ENCODE data around the gene MCF2. TPM values are rescaled to one million over a fixed set of nuclear protein-coding genes. Genes with fewer than 3 reads are reported as not detected.

The MCF2 gene
- total and polyA plus RNA-seq, 4 donors, result 0.97 to 2.3 (median 1.4) TPM

- intact Hi-C loops (cut with DNase I), result no loop called here
- H3K9me3 ChIP-seq (ENCODE audit: control insufficient read depth, low read length), result no peaks in the 10 kb centered on the region
- no peaks in the 10 kb centered on the region for H3K27me3 ChIP-seq (ENCODE audit: control insufficient read depth in 1 of 2, insufficient read depth in 2 of 2, low read length in 1 of 2)
- H3K36me3 ChIP-seq (ENCODE audit: control insufficient read depth in 1 of 2, insufficient read depth in 2 of 2, low read length in 1 of 2), result no peaks in the 10 kb centered on the region
- ATAC-seq (ENCODE audit: low FRiP score) (no peak), DNase-seq (no peak)
- no peaks in the 10 kb centered on the region for H3K4me1 ChIP-seq (ENCODE audit: control insufficient read depth in 1 of 2, insufficient read depth in 2 of 2, low read length in 2 of 2)
- H3K4me3 ChIP-seq (ENCODE audit: low read length in 2 of 2), result no peak overlapping the region
- WGBS, 2 donors, result 37 to 45% methylated on average over 3 of the region's 3 CpGs
- H3K27ac ChIP-seq (ENCODE audit: low read depth in 1 of 2, low read length in 2 of 2), result no peak overlapping the region
Measured at GRCh38 chrX:139538907-139539790, 168.8 kb downstream of the MCF2 start.

GRCh38 chrX:139533444-139533843 is 174.5 kb downstream of the MCF2 start:
- H3K4me3 ChIP-seq (ENCODE audit: low read length in 2 of 2), result no peak overlapping the region
- no peak for DNase-seq
- no peaks in the 10 kb centered on the region for H3K27me3 ChIP-seq (ENCODE audit: control insufficient read depth in 1 of 2, insufficient read depth in 2 of 2, low read length in 1 of 2)
- WGBS, 2 donors, result 55 to 80% methylated on average over 4 of the region's 4 CpGs
- H3K36me3 ChIP-seq (ENCODE audit: control insufficient read depth in 1 of 2, insufficient read depth in 2 of 2, low read length in 1 of 2), result no peaks in the 10 kb centered on the region
- ATAC-seq (ENCODE audit: low FRiP score), result no peak
- no peaks in the 10 kb centered on the region for H3K9me3 ChIP-seq (ENCODE audit: control insufficient read depth, low read length)
- no peaks in the 10 kb centered on the region for H3K4me1 ChIP-seq (ENCODE audit: control insufficient read depth in 1 of 2, insufficient read depth in 2 of 2, low read length in 2 of 2)
- no peak overlapping the region for H3K27ac ChIP-seq (ENCODE audit: low read depth in 1 of 2, low read length in 2 of 2)
- intact Hi-C loops (cut with DNase I), result no loop called here

GRCh38 chrX:139532834-139533233 is 175.1 kb downstream of the MCF2 start:
- Histone ChIP-seq H3K27ac (ENCODE audit: low read depth in 1 of 2, low read length in 2 of 2) (no peak overlapping the region), H3K27me3 (ENCODE audit: control insufficient read depth in 1 of 2, insufficient read depth in 2 of 2, low read length in 1 of 2) (no peaks in the 10 kb centered on the region), H3K36me3 (ENCODE audit: control insufficient read depth in 1 of 2, insufficient read depth in 2 of 2, low read length in 1 of 2) (no peaks in the 10 kb centered on the region), H3K9me3 (ENCODE audit: control insufficient read depth, low read length) (no peaks in the 10 kb centered on the region), H3K4me1 (ENCODE audit: control insufficient read depth in 1 of 2, insufficient read depth in 2 of 2, low read length in 2 of 2) (no peaks in the 10 kb centered on the region), H3K4me3 (ENCODE audit: low read length in 2 of 2) (no peak overlapping the region)
- 70 to 89% methylated on average over 4 of the region's 4 CpGs for WGBS, 2 donors
- intact Hi-C loops (cut with DNase I), result no loop called here
- ATAC-seq (ENCODE audit: low FRiP score), result no peak
- DNase-seq, result no peak

Other genes with a start within 250 kb of the MCF2 start
- gene F9, start 177.4 kb downstream of the MCF2 start, total RNA-seq, result not detected
- gene F9, start 177.4 kb downstream of the MCF2 start, polyA plus RNA-seq, result not detected
- gene ATP11C, start 224.9 kb upstream of the MCF2 start, total RNA-seq, result 10 to 100 TPM; 30.2 to 32.1 TPM
- gene ATP11C, start 224.9 kb upstream of the MCF2 start, polyA plus RNA-seq, result 10 to 100 TPM in 1 of 2 donors, 1 to 10 TPM in 1; 5.3 to 16.3 TPM

Measured in aorta (tissue), 5 donors.